ENCODE data around the gene ADAMTS8.

DNA sequence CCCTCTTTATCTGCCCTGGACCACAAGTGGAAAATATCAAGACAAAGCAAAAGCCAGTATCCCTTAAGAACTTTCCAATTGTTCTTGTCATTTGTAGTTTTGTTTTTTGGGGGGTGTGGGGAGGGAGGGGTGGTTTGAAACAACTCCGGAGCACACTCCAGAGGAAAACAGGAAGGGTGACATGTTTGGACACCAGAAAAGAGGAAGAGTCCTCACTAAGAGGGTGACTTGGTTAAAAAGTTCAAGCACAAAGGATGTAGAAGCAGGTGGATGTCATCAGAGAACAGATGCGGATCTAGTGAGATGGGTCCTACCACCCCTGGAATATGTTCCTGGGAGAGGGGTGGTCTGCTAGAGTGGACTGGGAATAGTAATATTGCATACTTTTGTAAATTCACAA lies 25.8 kb downstream of the ADAMTS8 start:
- TF ChIP-seq, protein P1, sequence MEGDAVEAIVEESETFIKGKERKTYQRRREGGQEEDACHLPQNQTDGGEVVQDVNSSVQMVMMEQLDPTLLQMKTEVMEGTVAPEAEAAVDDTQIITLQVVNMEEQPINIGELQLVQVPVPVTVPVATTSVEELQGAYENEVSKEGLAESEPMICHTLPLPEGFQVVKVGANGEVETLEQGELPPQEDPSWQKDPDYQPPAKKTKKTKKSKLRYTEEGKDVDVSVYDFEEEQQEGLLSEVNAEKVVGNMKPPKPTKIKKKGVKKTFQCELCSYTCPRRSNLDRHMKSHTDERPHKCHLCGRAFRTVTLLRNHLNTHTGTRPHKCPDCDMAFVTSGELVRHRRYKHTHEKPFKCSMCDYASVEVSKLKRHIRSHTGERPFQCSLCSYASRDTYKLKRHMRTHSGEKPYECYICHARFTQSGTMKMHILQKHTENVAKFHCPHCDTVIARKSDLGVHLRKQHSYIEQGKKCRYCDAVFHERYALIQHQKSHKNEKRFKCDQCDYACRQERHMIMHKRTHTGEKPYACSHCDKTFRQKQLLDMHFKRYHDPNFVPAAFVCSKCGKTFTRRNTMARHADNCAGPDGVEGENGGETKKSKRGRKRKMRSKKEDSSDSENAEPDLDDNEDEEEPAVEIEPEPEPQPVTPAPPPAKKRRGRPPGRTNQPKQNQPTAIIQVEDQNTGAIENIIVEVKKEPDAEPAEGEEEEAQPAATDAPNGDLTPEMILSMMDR (optimal IDR thresholded peaks at IDR 0.05 in 1 of 3, IDR thresholded peaks at IDR 0.05 in 1 of 3, conservative IDR thresholded peaks at IDR 0.05 in 1 of 3; ENCODE audit: extremely low read depth in 1 of 3, insufficient read depth in 2 of 3, low read length in 3 of 3): no peak
- no peak for TF ChIP-seq EZH2 (IDR thresholded peaks at IDR 0.05; ENCODE audit: low read length)
